Measurements from ENCODE around the gene VN1R5. TPM values are rescaled to one million over a fixed set of nuclear protein-coding genes. Genes with fewer than 3 reads are reported as not detected.

The VN1R5 gene
- total RNA-seq, 2 donors from 2014 or later: 0.62 TPM; not detected in 1

GRCh38 chr1:247304031-247304430 lies 48.2 kb downstream of the VN1R5 start:
- intact Hi-C loops (cut with DNase I): no loop called here
- TF ChIP-seq POLR2A (IDR thresholded peaks at IDR 0.05) (no peak), POLR2AphosphoS5 (IDR thresholded peaks at IDR 0.05) (no peak)
- TF ChIP-seq, protein P1, sequence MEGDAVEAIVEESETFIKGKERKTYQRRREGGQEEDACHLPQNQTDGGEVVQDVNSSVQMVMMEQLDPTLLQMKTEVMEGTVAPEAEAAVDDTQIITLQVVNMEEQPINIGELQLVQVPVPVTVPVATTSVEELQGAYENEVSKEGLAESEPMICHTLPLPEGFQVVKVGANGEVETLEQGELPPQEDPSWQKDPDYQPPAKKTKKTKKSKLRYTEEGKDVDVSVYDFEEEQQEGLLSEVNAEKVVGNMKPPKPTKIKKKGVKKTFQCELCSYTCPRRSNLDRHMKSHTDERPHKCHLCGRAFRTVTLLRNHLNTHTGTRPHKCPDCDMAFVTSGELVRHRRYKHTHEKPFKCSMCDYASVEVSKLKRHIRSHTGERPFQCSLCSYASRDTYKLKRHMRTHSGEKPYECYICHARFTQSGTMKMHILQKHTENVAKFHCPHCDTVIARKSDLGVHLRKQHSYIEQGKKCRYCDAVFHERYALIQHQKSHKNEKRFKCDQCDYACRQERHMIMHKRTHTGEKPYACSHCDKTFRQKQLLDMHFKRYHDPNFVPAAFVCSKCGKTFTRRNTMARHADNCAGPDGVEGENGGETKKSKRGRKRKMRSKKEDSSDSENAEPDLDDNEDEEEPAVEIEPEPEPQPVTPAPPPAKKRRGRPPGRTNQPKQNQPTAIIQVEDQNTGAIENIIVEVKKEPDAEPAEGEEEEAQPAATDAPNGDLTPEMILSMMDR (IDR thresholded peaks at IDR 0.05): no peak
- H3K9me3 ChIP-seq: no peaks in the 10 kb centered on the region
- no peak for DNase-seq (ENCODE audit: low spot score)
- WGBS: 93% methylated on average over 2 of the region's 2 CpGs
- H3K4me3 ChIP-seq: no peak overlapping the region
- H3K27me3 ChIP-seq (replicated peaks; ENCODE audit: insufficient read depth): no peaks in the 10 kb centered on the region
- no peak overlapping the region for H3K27ac ChIP-seq
- peaks cover 0 to 14% of the 10 kb centered on the region in 2 donors for H3K36me3 ChIP-seq
- no peaks in the 10 kb centered on the region for H3K4me1 ChIP-seq (replicated peaks)

Small RNA genes lying within 50 kb of the gene (small RNA-seq; reads per million reads assigned to genes)
- gene RF00019: 0 reads per million in 2 donors

Other genes with a start within 250 kb of the VN1R5 start
- gene ZNF695, start 248.0 kb upstream of the VN1R5 start, total RNA-seq: under 1 TPM; 0.09 to 0.74 TPM
- gene ZNF670, start 177.3 kb upstream of the VN1R5 start, total RNA-seq: 1 to 10 TPM; 2.9 to 4.7 TPM
- gene ZNF669, start 151.7 kb upstream of the VN1R5 start, total RNA-seq: 1 to 10 TPM; 7.0 to 8.2 TPM
- gene ZNF124, start 84.1 kb upstream of the VN1R5 start, total RNA-seq: 10 to 100 TPM; 19.1 to 44.6 TPM
- gene ZNF496, start 75.8 kb downstream of the VN1R5 start, total RNA-seq: 10 to 100 TPM; 32.1 to 68.2 TPM
- gene NLRP3, start 160.1 kb downstream of the VN1R5 start, total RNA-seq: 1 to 10 TPM; 1.1 to 1.4 TPM
- not detected for gene OR2B11, start 202.0 kb downstream of the VN1R5 start, total RNA-seq